Trophoblast cell (in vitro differentiated cells and primary cell): ENCODE measurements around the gene LHFPL2.

ENCODE experiments used
- DNase-seq, 2 donors: peaks; one replicate each; pipeline ENCODE4 v3.0.0-alpha.2; 2016
- H2AFZ ChIP-seq: 2 replicates; pipeline ENCODE4 v1.6.1; 2013; ENCODE audit warnings: low read length, moderate library complexity, mild to moderate bottlenecking; ENCODE audit not compliant: insufficient read depth, poor library complexity
- H2AK5ac ChIP-seq: 2 replicates; pipeline ENCODE4 v1.6.1; 2013; ENCODE audit warnings: mild to moderate bottlenecking, low read length
- H2BK120ac ChIP-seq: 2 replicates; pipeline ENCODE4 v1.6.1; 2013; ENCODE audit warnings: low read length, mild to moderate bottlenecking, moderate library complexity; ENCODE audit not compliant: insufficient read depth, poor library complexity
- H2BK12ac ChIP-seq: 2 replicates; pipeline ENCODE4 v1.6.1; 2013; ENCODE audit warnings: mild to moderate bottlenecking, low read length, moderate library complexity
- H2BK5ac ChIP-seq: 2 replicates; pipeline ENCODE4 v1.6.1; 2013; ENCODE audit warnings: low read length, low read depth, moderate library complexity, mild to moderate bottlenecking; ENCODE audit not compliant: poor library complexity
- H3K14ac ChIP-seq: 2 replicates; pipeline ENCODE4 v1.6.1; 2013; ENCODE audit warnings: mild to moderate bottlenecking, low read length
- H3K18ac ChIP-seq: 2 replicates; pipeline ENCODE4 v1.6.1; 2013; ENCODE audit warnings: mild to moderate bottlenecking, low read length
- H3K23ac ChIP-seq: 2 replicates; pipeline ENCODE4 v1.6.1; 2013; ENCODE audit warnings: low read length
- H3K27ac ChIP-seq: 2 replicates; pipeline ENCODE4 v1.5.1; 2013; ENCODE audit warnings: low read depth, mild to moderate bottlenecking, inconsistent platforms, low read length, moderate library complexity
- H3K27me3 ChIP-seq: 2 replicates; pipeline ENCODE4 v1.6.1; 2013; ENCODE audit warnings: inconsistent platforms, mild to moderate bottlenecking, low read length, moderate library complexity; ENCODE audit not compliant: insufficient read depth
- H3K36me3 ChIP-seq, 2 experiments: 1 replicate in 1 of 2; 2 replicates in 1 of 2; pipeline ENCODE4 v1.6.1; 2013; ENCODE audit warnings: low read length in 2 of 2, mild to moderate bottlenecking in 2 of 2, moderate library complexity in 1 of 2; ENCODE audit not compliant: insufficient read depth in 2 of 2, control insufficient read depth in 1 of 2
- H3K4ac ChIP-seq: 2 replicates; pipeline ENCODE4 v1.6.1; 2013; ENCODE audit warnings: low read depth, mild to moderate bottlenecking, low read length, moderate library complexity
- H3K4me1 ChIP-seq, 2 experiments: 1 replicate in 1 of 2; 2 replicates in 1 of 2; pipeline ENCODE4 v1.6.1; 2013; ENCODE audit warnings: low read length in 2 of 2, mild to moderate bottlenecking in 2 of 2, moderate library complexity in 1 of 2; ENCODE audit not compliant: insufficient read depth in 2 of 2, control insufficient read depth in 1 of 2
- H3K4me2 ChIP-seq: 2 replicates; pipeline ENCODE4 v1.6.1; 2013; ENCODE audit warnings: inconsistent platforms, mild to moderate bottlenecking, low read length, moderate library complexity
- H3K4me3 ChIP-seq: 2 replicates; pipeline ENCODE4 v1.5.1; 2013; ENCODE audit warnings: mild to moderate bottlenecking, low read depth, low read length, inconsistent platforms
- H3K79me1 ChIP-seq: one replicate; pipeline ENCODE4 v1.6.1; 2013; ENCODE audit warnings: low read length
- H3K79me2 ChIP-seq: 2 replicates; pipeline ENCODE4 v1.6.1; 2013; ENCODE audit warnings: low read length, mild to moderate bottlenecking; ENCODE audit not compliant: control insufficient read depth, insufficient read depth, poor library complexity
- H3K9ac ChIP-seq: 2 replicates; pipeline ENCODE4 v1.6.1; 2013; ENCODE audit warnings: mild to moderate bottlenecking, low read length
- H3K9me3 ChIP-seq: 2 replicates; pipeline ENCODE4 v1.6.1; 2013; ENCODE audit warnings: low read depth, mild to moderate bottlenecking, control low read depth, inconsistent platforms, low read length; ENCODE audit not compliant: insufficient read depth
- H4K12ac ChIP-seq: 2 replicates; pipeline ENCODE4 v1.6.1; 2013; ENCODE audit warnings: low read depth, mild to moderate bottlenecking, low read length, moderate library complexity
- H4K8ac ChIP-seq: 2 replicates; pipeline ENCODE4 v1.6.1; 2013; ENCODE audit warnings: low read depth, mild to moderate bottlenecking, low read length, moderate library complexity
- H4K91ac ChIP-seq: one replicate; pipeline ENCODE4 v1.6.1; 2013; ENCODE audit warnings: low read depth, mild to moderate bottlenecking, low read length, moderate library complexity
- WGBS: extraction: QIAGEN DNeasy Blood & Tissue Kit; methylation state at CpG from one replicate; pipeline ENCODE4 v1.1.7; 2013; ENCODE audit warnings: missing lambda C conversion rate; ENCODE audit not compliant: insufficient read length, insufficient coverage; ENCODE audit errors: extremely low coverage; 5-methylcytosine and 5-hydroxymethylcytosine counted together

LHFPL2 gene

DNA sequence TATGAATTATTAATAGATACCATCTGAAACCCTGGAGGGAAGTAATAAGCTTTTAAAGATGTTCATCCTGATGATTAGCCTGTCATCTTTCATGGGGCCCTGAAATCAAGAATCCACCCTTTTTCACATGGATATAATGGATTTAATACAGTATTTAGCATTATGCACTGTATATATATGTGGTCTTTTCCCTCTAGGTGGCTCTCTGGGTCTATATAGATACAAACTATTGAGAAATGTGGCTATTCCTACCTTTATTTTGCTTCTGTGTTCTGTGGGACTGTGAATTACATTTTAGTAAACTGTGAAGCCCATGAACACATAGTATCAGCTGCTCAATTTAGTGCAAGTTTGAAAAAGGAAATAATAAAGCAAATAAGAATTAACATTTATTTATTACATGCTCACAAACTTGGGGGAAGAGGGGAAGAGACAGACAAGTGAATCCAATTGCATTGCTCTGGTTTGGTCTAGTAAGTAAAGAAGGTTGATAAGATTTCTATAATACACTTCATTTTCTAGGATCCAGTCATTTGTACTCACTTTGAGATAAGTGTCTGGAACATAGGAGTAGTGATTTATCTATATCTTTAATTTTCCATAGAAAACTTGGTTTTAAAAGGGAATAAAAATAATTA lies 176.0 kb downstream of the LHFPL2 start:
- no peaks in the 10 kb centered on the region for H3K79me1 ChIP-seq
- H3K4me1 ChIP-seq: no peaks in the 10 kb centered on the region

DNA sequence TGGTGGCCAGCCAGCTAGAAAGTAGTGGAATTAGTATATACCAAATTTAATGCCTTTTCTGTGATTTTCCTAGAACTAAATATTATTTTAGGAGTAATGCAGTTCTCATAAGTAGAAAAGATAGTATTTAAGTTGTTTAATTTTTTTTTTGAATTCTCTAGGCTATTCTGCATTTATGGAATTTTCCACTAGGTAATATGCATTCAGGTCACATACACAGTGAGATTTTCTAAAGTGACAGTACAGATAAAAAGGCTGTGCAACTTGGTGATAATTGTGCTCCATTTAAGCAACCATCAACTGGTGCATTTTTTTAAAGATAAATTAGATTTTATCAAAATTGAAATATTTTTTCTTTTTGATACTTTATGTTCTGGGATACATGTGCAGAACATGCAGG lies 176.7 kb downstream of the LHFPL2 start:
- H2AFZ ChIP-seq: no peak overlapping the region
- H3K79me1 ChIP-seq: no peaks in the 10 kb centered on the region
- H3K27me3 ChIP-seq: no peaks in the 10 kb centered on the region
- H4K12ac ChIP-seq: no peak overlapping the region
- H2BK120ac ChIP-seq: no peak overlapping the region
- no peak overlapping the region for H3K9ac ChIP-seq
- no peak overlapping the region for H3K14ac ChIP-seq
- no peaks in the 10 kb centered on the region for H3K4me1 ChIP-seq
- H3K4me2 ChIP-seq: no peak overlapping the region
- no peak overlapping the region for H3K18ac ChIP-seq
- no peak overlapping the region for H4K8ac ChIP-seq
- no peak overlapping the region for H4K91ac ChIP-seq
- no peak overlapping the region for H2AK5ac ChIP-seq
- no peaks in the 10 kb centered on the region for H3K79me2 ChIP-seq
- no peaks in the 10 kb centered on the region for H3K36me3 ChIP-seq
- no peak overlapping the region for H2BK5ac ChIP-seq
- DNase-seq: peak in 1 of 2 donors; percentile 17
- H3K27ac ChIP-seq: no peak overlapping the region
- peaks cover 1% of the 10 kb centered on the region for H3K9me3 ChIP-seq
- no peak overlapping the region for H3K4ac ChIP-seq
- H3K23ac ChIP-seq: no peak overlapping the region
- no peak overlapping the region for H2BK12ac ChIP-seq
- no peak overlapping the region for H3K4me3 ChIP-seq

More for the DNA sequence above, 176.0 kb downstream of the LHFPL2 start:
- Histone ChIP-seq H2BK12ac (no peak overlapping the region), H3K14ac (no peak overlapping the region), H3K4me3 (no peak overlapping the region), H3K4ac (no peak overlapping the region), H3K4me2 (no peak overlapping the region), H3K18ac (no peak overlapping the region), H3K27me3 (no peaks in the 10 kb centered on the region), H4K91ac (no peak overlapping the region), H3K9me3 (peaks cover 1% of the 10 kb centered on the region), H4K12ac (no peak overlapping the region), H2BK120ac (no peak overlapping the region), H3K27ac (no peak overlapping the region), H2AFZ (no peak overlapping the region), H3K79me2 (no peaks in the 10 kb centered on the region), H2AK5ac (no peak overlapping the region), H3K9ac (no peak overlapping the region), H3K23ac (no peak overlapping the region), H2BK5ac (no peak overlapping the region), H4K8ac (no peak overlapping the region), H3K36me3 (no peaks in the 10 kb centered on the region)
- DNase-seq: no peak

DNA sequence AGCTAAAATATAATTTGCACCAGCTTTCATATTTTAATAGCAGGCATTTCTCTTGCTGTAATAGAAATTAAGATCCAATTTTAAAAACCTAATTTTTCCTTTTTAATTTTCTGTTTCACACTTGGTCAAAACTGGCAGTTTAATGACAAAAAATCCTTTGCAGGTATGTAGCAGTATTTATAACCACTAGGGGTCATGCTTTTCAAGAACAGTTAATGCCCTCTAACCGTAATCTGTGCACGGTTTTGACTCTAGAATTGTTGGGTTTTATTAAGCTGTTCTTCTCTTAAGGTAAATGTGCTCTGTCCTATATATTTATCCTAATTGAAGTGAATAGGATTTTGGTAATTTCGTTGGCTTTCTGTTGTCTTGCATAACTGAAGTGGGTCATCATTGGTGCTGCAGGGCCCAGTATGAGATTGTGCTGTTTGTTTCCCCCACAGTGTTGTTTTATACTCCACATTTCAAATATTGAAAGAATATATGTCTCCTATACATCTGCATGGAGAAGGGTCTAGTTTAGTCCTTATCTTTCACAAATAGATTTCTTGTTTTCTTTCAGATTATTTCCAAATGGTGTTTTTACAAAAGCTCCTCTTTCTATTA lies 180.7 kb downstream of the LHFPL2 start:
- Histone ChIP-seq H3K4ac (no peak overlapping the region), H3K79me2 (no peaks in the 10 kb centered on the region), H3K9me3 (no peaks in the 10 kb centered on the region), H2BK12ac (no peak overlapping the region), H3K36me3 (no peaks in the 10 kb centered on the region), H3K4me2 (no peak overlapping the region), H2AFZ (no peak overlapping the region), H3K23ac (no peak overlapping the region), H3K14ac (no peak overlapping the region), H3K9ac (no peak overlapping the region), H3K4me1 (no peaks in the 10 kb centered on the region), H4K91ac (no peak overlapping the region), H3K27ac (no peak overlapping the region), H3K27me3 (no peaks in the 10 kb centered on the region), H2BK120ac (no peak overlapping the region), H2BK5ac (no peak overlapping the region), H3K4me3 (no peak overlapping the region), H3K79me1 (no peaks in the 10 kb centered on the region), H4K8ac (no peak overlapping the region), H2AK5ac (no peak overlapping the region), H3K18ac (no peak overlapping the region), H4K12ac (no peak overlapping the region)
- DNase-seq: peak in 1 of 2 donors; percentile 60
- no CpG with 5 or more reads among the region's 3 CpGs for WGBS

DNA sequence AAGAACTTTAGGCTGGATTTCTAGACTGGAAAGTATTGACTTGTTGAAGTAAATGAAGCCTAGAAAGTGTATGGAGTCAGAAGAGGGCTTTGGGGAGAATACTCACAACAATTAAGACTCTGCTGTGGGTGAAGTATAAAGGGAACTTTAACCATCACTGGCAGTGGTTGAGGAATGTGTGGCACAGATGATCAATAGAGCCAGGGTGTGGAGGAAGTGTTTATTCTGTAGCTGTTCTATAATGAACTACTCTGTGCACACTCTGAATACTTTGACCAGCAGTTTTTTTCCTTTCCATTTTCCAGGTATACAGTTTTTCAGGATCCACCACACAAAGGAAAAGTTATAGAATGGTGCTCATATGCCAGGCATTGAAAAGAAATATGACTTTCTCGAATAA lies 181.4 kb downstream of the LHFPL2 start:
- Histone ChIP-seq H3K4me3 (no peak overlapping the region), H3K4me2 (no peak overlapping the region), H3K79me2 (no peaks in the 10 kb centered on the region), H2BK120ac (no peak overlapping the region), H3K9ac (no peak overlapping the region), H4K12ac (no peak overlapping the region), H3K4ac (no peak overlapping the region), H2BK12ac (no peak overlapping the region), H3K4me1 (no peaks in the 10 kb centered on the region), H3K14ac (no peak overlapping the region), H2BK5ac (no peak overlapping the region), H3K9me3 (no peaks in the 10 kb centered on the region), H2AFZ (no peak overlapping the region), H3K79me1 (no peaks in the 10 kb centered on the region), H3K36me3 (no peaks in the 10 kb centered on the region), H3K27me3 (no peaks in the 10 kb centered on the region), H3K27ac (no peak overlapping the region), H3K23ac (no peak overlapping the region), H2AK5ac (no peak overlapping the region), H4K91ac (no peak overlapping the region), H4K8ac (no peak overlapping the region), H3K18ac (no peak overlapping the region)
- no CpG with 5 or more reads among the region's 1 CpG for WGBS
- DNase-seq: no peak
